PC-3 (cell line): ENCODE measurements around the gene BZW1. TPM values are rescaled to one million over a fixed set of nuclear protein-coding genes. Genes with fewer than 3 reads are reported as not detected.
"Not testable (repeated sequence)": the region's sequence is repeated elsewhere in the genome, so short reads cannot be mapped to it uniquely, and the experiment has no call there.

ENCODE experiments used
- ATAC-seq: fragments of 200-7000 bp; cut with Tn5 transposase; 2 replicates; pipeline ENCODE4 v1.9.1; 2020; ENCODE audit warnings: mild to moderate bottlenecking, moderate library complexity
- BruUV-seq: library from RNA; stranded (reverse); fragments of 400-500 nt; replicated peaks from 2 replicates; lab custom pipeline; 2021; lab: Mats Ljungman, UMichigan
- CTCF ChIA-PET: fragments of 300-600 bp; sonication (Branson Sonifier 250); formaldehyde crosslinking; loops from one replicate; lab custom pipeline; 2022; ENCODE audit warnings: antibody characterized with exemption; lab: Charles Lee
- POLR2A ChIA-PET: fragments of 300-600 bp; sonication (Branson Sonifier 250); formaldehyde crosslinking; loops from one replicate; lab custom pipeline; 2022; ENCODE audit warnings: antibody characterized with exemption; ENCODE audit not compliant: unreplicated experiment; lab: Charles Lee
- DNase-seq: peaks from one replicate; pipeline ENCODE4 v3.0.0-alpha.2; 2015
- H2AFZ ChIP-seq: fragments of 300-600 bp; sonication (generic); 2 replicates; pipeline ENCODE4 v1.6.0; 2016; ENCODE audit warnings: antibody characterized with exemption, low read length
- H3F3A ChIP-seq: fragments of 300-600 bp; sonication (generic); one replicate; pipeline ENCODE4 v1.6.0; 2017; ENCODE audit warnings: antibody characterized with exemption, low read length, control low read depth, mild to moderate bottlenecking; ENCODE audit not compliant: unreplicated experiment
- H3K27ac ChIP-seq: fragments of 300-600 bp; sonication (generic); 2 replicates; pipeline ENCODE4 v1.5.1; 2016; ENCODE audit warnings: mild to moderate bottlenecking, low read length
- H3K27me3 ChIP-seq: fragments of 300-600 bp; sonication (generic); 2 replicates; pipeline ENCODE4 v1.6.1; 2016; ENCODE audit warnings: low read length, mixed read lengths
- H3K36me3 ChIP-seq: fragments of 300-600 bp; sonication (generic); 2 replicates; pipeline ENCODE4 v1.6.1; 2016; ENCODE audit warnings: low read depth, mixed run types, low read length, mixed read lengths
- H3K4me1 ChIP-seq: fragments of 300-600 bp; sonication (generic); 2 replicates; pipeline ENCODE4 v1.5.1; 2016; ENCODE audit warnings: low read length; ENCODE audit not compliant: insufficient read depth
- H3K4me2 ChIP-seq: fragments of 300-600 bp; sonication (generic); 2 replicates; pipeline ENCODE4 v1.6.0; 2016; ENCODE audit warnings: low read length
- H3K4me3 ChIP-seq: fragments of 300-600 bp; sonication (generic); 2 replicates; pipeline ENCODE4 v1.5.1; 2016; ENCODE audit warnings: mild to moderate bottlenecking, low read length, mixed read lengths
- H3K79me2 ChIP-seq: fragments of 300-600 bp; sonication (generic); 2 replicates; pipeline ENCODE4 v1.6.1; 2017; ENCODE audit warnings: low read length, mixed read lengths
- H3K9ac ChIP-seq: fragments of 300-600 bp; sonication (generic); 2 replicates; pipeline ENCODE4 v1.6.0; 2016; ENCODE audit warnings: mild to moderate bottlenecking, low read length
- H3K9me2 ChIP-seq: fragments of 300-600 bp; sonication (generic); replicated peaks from 2 replicates; pipeline ENCODE4 v1.6.1; 2016; ENCODE audit warnings: mixed run types, low read length, mixed read lengths
- H3K9me3 ChIP-seq: fragments of 300-600 bp; sonication (generic); 2 replicates; pipeline ENCODE4 v1.6.1; 2016; ENCODE audit warnings: low read length, mixed read lengths
- H4K20me1 ChIP-seq: fragments of 300-600 bp; sonication (generic); 2 replicates; pipeline ENCODE4 v1.6.1; 2016; ENCODE audit warnings: low read length, mixed read lengths
- CTCF ChIP-seq: fragments of 300-600 bp; sonication (generic); conservative IDR thresholded peaks from 2 replicates; pipeline ENCODE4 v1.5.1; 2017; ENCODE audit warnings: antibody characterized with exemption, low read depth, mild to moderate bottlenecking, low read length
- EZH2 ChIP-seq: fragments of 300-600 bp; sonication (generic); IDR thresholded peaks from one replicate; pipeline ENCODE4 v1.6.1; 2017; ENCODE audit warnings: antibody characterized with exemption, mild to moderate bottlenecking, low read length; ENCODE audit not compliant: unreplicated experiment
- EZH2phosphoT487 ChIP-seq: fragments of 300-600 bp; sonication (generic); IDR thresholded peaks from 2 replicates; pipeline ENCODE4 v1.6.1; 2018; ENCODE audit warnings: mild to moderate bottlenecking, antibody characterized with exemption, low read length, borderline replicate concordance
- intact Hi-C: fragments of 100-400 bp; cut with micrococcal nuclease; formaldehyde crosslinking; loops from 2 replicates; pipeline ENCODE4 v1.9.0; 2023
- total RNA-seq: library from RNA; depleted of rRNA; stranded (reverse); fragments of >200 nt; gene quantifications from 2 replicates; pipeline ENCODE4 v1.2.3, GENCODE V29; 2014

Gene BZW1
- total RNA-seq, 1 experiment from 2014 or later = 626 TPM

DNA sequence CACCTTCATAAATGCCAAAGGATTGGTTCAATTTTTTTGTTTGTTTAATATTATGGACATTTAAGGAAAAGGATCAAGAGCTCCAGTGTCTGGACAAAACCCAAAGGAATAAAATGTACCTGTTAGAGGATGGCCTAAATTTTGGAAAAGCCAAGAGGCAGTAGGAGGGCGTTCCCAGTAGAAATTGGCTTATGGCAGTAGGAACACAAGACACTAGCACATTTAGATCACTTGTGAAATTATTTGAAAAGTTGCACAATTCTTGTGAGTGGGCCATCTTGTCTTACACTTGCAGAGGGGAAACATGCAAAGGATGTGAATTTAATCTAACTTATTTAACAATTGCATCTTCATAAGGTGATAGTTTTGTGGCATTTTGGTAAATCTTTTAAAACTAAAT is 3.2 kb downstream of the BZW1 start:
- Histone ChIP-seq H3K4me2 (peak overlapping the region; percentile 97), H3K36me3 (peaks cover 76% of the 10 kb centered on the region), H3K4me1 (peaks cover 31% of the 10 kb centered on the region), H3K27ac (no peak overlapping the region), H3K9me3 (no peaks in the 10 kb centered on the region), H3K4me3 (peak overlapping the region; percentile 84), H3K79me2 (peaks cover 82% of the 10 kb centered on the region), H3K27me3 (no peaks in the 10 kb centered on the region), H3K9ac (peak overlapping the region; percentile 98; the same call in 1 of the 2 replicates), H3K9me2 (no peaks in the 10 kb centered on the region), H2AFZ (no peak overlapping the region), H3F3A (no peaks in the 10 kb centered on the region), H4K20me1 (peaks cover 60% of the 10 kb centered on the region)
- no TSS peak for BruUV-seq
- intact Hi-C loops = no loop called here
- DNase-seq (no peak), ATAC-seq (no peak)
- CTCF ChIA-PET = no interaction called here
- POLR2A ChIA-PET = no interaction called here
- TF ChIP-seq CTCF = no peak

- CTCF ChIA-PET, H3K9me3 ChIP-seq, H3K27me3 ChIP-seq, H2AFZ ChIP-seq, POLR2A ChIA-PET, H3K4me2 ChIP-seq, ATAC-seq, H3F3A ChIP-seq, BruUV-seq, intact Hi-C loops, H3K27ac ChIP-seq, DNase-seq, H3K4me3 ChIP-seq, H3K9me2 ChIP-seq, H3K9ac ChIP-seq: not testable (repeated sequence)
- peaks cover 17% of the 10 kb centered on the region for H3K4me1 ChIP-seq
- peaks cover 56% of the 10 kb centered on the region for H3K79me2 ChIP-seq
- H3K36me3 ChIP-seq = peaks cover 83% of the 10 kb centered on the region
- H4K20me1 ChIP-seq = peaks cover 52% of the 10 kb centered on the region
Measured at GRCh38 chr2:200818732-200819131, 7.0 kb downstream of the BZW1 start.

GRCh38 chr2:200820573-200821234 is 9.0 kb downstream of the BZW1 start:
- no peaks in the 10 kb centered on the region for H3K9me2 ChIP-seq
- H3K79me2 ChIP-seq = peaks cover 36% of the 10 kb centered on the region
- H3K27me3 ChIP-seq = no peaks in the 10 kb centered on the region
- peaks cover 3% of the 10 kb centered on the region for H3F3A ChIP-seq
- BruUV-seq = no TSS peak
- ChIA-PET POLR2A (no interaction called here), CTCF (no interaction called here)
- no peak overlapping the region for H3K9ac ChIP-seq
- H4K20me1 ChIP-seq = peaks cover 32% of the 10 kb centered on the region
- no peak overlapping the region for H3K4me2 ChIP-seq
- H3K36me3 ChIP-seq = peaks cover 71% of the 10 kb centered on the region
- intact Hi-C loops = no loop called here
- DNase-seq = no peak
- ATAC-seq = no peak
- no peaks in the 10 kb centered on the region for H3K4me1 ChIP-seq
- no peak overlapping the region for H2AFZ ChIP-seq
- TF ChIP-seq EZH2phosphoT487 = no peak
- TF ChIP-seq CTCF = no peak
- TF ChIP-seq EZH2 = no peak
- no peaks in the 10 kb centered on the region for H3K9me3 ChIP-seq
- no peak overlapping the region for H3K4me3 ChIP-seq
- H3K27ac ChIP-seq = no peak overlapping the region
